HG03103 (cell line): Measurements from ENCODE around the gene MYMK.
"Not testable (repeated sequence)": the region's sequence is repeated elsewhere in the genome, so short reads cannot be mapped to it uniquely, and the experiment has no call there.

Experiments used
- ATAC-seq: cut with Tn5 transposase; IDR thresholded peaks from one replicate; pipeline ENCODE4 v1.9.1; 2021; ENCODE audit warnings: low read depth; ENCODE audit not compliant: unreplicated experiment

The MYMK gene

DNA sequence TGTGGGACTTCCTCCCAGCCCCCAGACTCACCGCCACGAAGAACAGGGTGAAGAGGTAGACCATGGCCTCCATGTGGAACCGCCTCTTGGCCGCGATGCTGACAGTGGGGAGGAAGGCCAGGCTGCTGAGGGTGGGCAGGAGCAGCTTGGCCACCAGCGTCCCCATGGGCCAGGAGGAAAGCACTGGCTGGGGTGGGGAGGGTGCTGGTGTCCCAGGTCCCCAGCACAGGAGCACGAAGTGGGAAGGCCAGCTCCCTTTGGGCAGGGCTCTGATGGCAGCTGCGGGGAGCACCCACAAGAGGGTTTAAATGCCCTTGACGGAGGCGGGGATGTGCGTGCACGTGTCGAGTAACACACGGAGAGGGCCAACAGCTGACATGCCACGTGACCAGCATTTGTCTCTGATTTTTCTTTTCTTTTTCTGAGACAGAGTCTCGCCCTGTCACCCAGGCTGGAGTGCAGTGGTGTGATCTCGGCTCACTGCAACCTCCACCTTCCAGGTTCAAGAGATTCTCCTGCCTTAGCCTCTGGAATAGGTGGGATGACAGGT, at the start of gene MYMK:
Gene MYMK (minus strand): TSS at position 281 of the 550 bp plus-strand sequence. CDS start 115 bp downstream, at position 166.
- ATAC-seq: no peak

DNA sequence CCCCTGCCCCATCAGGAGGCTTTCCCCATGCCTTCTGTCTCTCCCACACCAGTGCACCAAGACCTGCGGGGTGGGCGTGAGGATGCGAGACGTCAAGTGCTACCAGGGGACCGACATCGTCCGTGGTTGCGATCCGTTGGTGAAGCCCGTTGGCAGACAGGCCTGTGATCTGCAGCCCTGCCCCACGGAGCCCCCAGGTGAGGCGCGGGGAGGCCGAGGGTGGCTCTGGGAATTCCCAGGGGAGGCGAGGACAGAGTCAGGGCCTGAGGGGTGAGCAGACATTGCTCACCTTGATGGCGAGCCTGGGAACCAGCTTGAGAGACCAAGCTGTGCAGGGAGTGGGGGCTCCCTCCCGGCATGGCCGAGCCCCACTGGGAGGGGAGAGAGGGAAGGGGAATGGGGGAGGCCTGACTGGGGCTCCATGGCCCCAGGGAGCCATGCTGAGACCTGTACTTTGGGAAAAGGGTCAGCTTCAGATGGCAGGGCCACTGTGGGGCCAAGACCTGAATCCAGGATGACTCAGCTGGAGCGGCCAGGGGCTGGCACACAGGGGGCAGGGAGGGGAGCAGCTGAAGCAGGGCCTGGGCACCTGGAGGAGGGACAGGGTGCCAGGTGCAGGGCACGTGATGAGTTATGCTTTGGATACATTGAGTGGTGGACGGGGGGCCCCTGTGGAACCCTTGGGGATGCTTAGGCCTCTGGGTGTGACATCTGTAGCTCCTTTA, 49.2 kb upstream of the MYMK start:
- no peak for ATAC-seq

GRCh38 chr9:133572821-133573361, 48.1 kb upstream of the MYMK start:
- ATAC-seq: no peak

DNA sequence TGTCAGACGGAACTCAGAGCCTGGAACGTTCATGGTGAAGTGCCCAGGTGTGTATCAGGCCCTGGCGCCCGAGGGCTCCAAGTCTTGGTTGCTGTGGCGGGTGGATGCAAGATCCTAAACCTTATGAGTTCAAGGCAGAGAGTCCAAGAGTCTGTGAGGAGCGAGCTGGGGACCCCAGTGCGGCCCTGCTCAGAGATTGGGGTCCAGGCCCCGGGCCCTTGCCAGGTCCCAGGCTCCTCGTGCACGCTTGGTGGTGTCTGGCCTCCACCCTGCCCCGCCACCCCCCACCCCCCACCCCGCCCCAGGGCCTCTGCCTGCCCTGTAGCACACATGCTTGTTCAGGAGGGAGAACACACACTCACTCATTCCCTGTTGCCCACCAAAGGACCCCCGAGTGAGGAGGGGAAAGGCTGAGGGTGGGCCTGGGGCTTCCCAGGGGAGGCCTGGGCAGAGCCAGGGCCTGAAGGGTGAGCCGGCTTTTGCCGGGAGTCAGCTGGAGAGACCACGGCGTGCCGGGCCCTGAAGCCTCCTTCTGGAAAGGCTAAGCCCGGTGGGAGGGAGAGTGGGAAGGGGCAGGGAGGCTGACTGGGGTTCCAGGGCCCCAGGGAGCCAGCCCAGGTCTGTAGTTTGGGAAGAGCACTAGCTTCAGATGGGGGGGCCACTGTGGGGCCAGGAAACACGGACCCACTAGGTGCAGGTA, 47.3 kb upstream of the MYMK start:
- ATAC-seq: no peak

DNA sequence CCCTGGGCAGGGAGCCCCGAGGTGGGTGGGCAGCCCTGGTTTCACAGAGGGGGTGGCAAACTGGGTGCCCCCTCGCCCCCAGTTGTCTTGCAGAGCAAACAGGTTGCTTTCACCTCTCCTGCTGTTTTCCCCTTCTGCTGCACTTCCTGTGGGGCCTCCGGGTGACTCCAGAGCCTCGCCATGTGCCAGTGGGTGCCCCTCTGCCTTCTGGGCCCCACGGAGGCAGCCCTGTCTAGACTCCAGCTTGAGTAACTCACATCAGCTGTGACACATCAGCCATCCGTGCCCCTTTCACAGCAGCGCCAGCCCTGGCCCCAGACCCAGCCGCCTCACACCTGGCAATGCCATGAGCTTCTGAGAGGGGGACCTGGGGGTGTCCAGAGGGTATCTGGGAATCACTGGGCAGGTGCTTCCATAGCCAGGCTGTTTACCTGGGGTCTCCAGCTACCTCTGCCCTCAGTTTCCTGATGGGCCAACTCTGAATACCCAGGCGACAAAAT, 46.7 kb upstream of the MYMK start:
- ATAC-seq: no peak

GRCh38 chr9:133570691-133571080, 45.9 kb upstream of the MYMK start:
- ATAC-seq: no peak

GRCh38 chr9:133569891-133570690, 45.3 kb upstream of the MYMK start:
- ATAC-seq: no peak

DNA sequence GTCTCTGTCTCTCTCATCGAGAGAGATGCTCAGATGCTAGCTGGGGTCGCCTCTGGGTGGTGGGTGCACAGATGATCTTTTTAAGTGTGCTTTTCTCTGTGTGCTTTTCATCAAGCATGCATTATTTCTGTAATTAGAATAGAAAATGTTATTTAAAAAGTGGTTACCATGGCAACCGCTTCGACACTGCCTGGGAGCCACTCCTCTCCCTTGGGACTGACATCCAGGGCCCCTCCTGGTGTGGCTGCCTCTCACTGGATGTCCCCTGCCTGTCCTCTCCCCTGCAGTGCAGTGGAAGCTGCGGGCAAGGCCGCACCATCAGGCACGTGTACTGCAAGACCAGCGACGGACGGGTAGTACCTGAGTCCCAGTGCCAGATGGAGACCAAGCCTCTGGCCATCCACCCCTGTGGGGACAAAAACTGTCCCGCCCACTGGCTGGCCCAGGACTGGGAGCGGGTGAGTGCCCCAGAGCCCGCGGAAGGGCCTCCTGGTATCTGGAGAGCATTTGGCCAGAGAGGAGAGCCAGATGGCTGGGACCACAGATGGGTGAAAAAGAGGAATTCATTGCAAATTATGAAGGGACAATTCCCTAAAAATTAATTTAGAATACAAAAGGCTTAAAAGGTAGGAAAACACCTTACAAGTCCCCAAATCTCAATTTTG, 44.5 kb upstream of the MYMK start:
- ATAC-seq: no peak

DNA sequence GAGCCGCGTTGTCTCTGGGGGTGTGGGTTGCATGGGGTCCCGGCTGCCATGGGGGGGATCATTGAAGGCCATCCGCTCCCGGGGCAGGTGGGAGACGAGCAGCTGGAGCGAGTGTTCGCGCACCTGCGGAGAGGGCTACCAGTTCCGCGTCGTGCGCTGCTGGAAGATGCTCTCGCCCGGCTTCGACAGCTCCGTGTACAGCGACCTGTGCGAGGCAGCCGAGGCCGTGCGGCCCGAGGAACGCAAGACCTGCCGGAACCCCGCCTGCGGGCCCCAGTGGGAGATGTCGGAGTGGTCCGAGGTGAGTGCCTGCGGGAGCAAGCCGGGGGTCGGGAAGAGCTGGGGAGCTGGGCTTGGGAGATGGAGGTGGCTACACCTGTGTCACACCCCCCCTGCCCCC, 43.4 kb upstream of the MYMK start:
- no peak for ATAC-seq

DNA sequence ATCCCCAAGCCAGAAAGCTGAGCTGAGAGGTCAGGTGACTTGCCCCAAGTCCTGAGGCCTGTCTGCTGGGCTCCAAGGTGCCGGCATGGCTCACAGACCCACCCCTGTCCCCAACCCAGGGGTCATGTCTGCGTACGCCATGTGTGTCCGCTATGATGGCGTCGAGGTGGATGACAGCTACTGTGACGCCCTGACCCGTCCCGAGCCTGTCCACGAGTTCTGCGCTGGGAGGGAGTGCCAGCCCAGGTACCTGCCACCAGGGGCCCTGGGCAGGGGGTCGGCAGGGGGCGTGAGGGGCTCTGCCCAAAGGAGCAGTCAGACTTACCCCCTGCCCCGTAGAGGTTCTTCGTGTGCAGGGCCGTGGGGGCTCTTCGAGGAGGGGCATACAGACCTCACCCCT, 42.1 kb upstream of the MYMK start:
- ATAC-seq: no peak

- ATAC-seq: no peak
These were observed 41.6 kb upstream of the MYMK start for GRCh38 chr9:133566382-133566781.

DNA sequence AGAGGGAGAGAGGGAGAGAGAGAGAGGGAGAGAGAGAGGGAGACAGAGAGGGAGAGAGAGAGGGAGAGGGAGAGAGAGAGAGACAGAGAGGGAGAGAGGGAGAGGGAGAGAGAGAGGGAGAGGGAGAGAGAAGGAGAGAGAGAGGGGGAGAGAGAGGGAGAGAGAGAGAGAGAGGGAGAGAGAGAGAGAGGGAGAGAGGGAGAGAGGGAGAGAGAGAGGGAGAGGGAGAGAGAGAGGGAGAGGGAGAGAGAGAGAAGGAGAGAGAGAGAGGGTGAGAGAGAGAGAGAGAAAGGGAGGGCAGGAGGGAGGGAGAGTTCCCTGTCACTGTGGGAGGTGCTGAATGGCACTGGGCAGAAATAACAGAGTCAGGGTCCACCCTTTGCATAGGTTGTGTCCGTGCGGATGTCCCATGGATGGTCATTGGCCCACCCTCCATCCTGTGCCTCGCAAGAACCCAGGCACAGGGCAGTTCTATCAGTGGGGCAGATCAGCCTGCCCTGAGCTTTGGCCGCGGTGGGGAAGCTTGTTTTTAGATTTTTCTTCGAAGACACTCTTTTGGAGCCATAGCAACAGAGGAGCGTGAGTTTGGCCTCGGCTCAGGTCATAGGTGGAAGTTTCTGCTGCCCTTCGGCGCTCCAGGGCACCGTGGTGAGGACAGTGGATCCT, 39.8 kb upstream of the MYMK start:
- ATAC-seq: no peak

GRCh38 chr9:133563814-133564213, 39.1 kb upstream of the MYMK start:
- not testable (repeated sequence) for ATAC-seq

- ATAC-seq: no peak
These were observed 38.6 kb upstream of the MYMK start for GRCh38 chr9:133563291-133563796.

- no peak for ATAC-seq
These were observed 38.0 kb upstream of the MYMK start for GRCh38 chr9:133562611-133563290.

DNA sequence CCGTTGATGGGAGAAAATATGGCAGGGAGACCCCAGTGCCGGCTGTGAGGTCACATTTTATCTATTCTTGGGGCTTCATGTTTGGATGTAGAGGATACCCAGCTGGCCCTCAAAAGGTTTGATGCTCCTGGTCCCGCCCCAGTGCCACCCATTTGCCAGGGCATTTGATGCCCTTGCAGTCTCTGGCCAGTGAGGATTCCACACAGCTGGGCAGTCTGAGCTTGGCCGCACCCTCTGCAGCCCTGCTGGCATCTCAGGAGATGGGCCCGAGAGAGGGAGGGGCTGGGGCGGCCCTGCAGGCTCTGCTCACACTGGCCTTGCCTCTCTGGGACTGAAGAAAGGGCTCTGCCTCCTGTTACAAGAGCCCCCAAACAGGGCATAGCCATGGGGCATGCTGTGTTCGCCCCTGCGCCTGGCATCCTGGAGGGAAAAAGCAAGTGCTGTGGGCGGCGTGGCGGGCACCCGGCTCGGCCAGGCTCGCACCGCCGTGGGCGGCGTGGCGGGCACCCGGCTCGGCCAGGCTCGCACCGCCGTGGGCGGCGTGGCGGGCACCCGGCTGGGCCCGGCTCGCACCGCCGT, 37.3 kb upstream of the MYMK start:
- no peak for ATAC-seq

GRCh38 chr9:133560944-133561343, 36.2 kb upstream of the MYMK start:
- ATAC-seq: no peak

DNA sequence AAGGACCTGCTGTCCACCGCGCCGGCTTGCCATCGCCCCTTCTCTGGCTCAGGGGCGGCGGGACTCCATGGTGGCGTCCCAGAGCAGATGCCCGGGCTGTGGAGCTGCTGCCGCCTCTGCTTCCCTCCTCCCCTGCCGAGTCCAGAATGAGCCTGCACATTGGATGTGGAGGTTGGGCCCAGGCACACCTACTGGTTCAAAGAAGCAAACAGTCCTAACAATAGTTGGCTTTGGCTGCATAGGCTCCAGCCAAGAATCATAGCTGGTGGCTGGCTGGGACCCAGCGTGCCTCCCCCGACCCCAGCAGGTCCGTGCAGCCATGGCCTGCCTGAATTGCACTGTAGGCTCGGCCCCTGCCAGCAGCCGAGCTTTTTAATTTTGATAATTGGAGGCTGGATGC, 35.6 kb upstream of the MYMK start:
- no peak for ATAC-seq
